Measurements from ENCODE around the gene STON1.

DNA sequence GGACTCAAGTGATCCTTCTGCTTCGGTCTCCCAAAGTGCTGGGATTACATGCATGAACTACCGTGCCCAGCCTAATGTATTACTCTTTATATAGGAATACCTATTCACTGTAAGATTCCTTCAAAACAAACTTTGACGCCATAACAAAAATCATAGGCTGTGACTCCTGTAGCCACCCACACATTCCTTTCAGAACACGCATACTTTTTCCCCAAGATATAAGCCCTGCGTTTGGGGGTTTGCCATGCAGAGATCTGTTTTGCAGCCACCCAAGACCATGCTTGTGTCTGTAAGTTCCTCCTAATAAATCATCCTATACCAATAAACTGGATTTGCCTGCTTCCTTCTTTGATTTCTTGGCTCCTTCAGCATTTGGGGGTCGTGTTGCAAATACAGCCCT lies 46.0 kb upstream of the STON1 start:
- TF ChIP-seq, protein P1, sequence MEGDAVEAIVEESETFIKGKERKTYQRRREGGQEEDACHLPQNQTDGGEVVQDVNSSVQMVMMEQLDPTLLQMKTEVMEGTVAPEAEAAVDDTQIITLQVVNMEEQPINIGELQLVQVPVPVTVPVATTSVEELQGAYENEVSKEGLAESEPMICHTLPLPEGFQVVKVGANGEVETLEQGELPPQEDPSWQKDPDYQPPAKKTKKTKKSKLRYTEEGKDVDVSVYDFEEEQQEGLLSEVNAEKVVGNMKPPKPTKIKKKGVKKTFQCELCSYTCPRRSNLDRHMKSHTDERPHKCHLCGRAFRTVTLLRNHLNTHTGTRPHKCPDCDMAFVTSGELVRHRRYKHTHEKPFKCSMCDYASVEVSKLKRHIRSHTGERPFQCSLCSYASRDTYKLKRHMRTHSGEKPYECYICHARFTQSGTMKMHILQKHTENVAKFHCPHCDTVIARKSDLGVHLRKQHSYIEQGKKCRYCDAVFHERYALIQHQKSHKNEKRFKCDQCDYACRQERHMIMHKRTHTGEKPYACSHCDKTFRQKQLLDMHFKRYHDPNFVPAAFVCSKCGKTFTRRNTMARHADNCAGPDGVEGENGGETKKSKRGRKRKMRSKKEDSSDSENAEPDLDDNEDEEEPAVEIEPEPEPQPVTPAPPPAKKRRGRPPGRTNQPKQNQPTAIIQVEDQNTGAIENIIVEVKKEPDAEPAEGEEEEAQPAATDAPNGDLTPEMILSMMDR (conservative IDR thresholded peaks at IDR 0.05 in 1 of 2, IDR thresholded peaks at IDR 0.05 in 1 of 2; ENCODE audit: extremely low read depth in 1 of 2, insufficient read depth in 1 of 2, low read depth in 1 of 2, low read length in 2 of 2): no peak
- no peak for TF ChIP-seq EZH2 (IDR thresholded peaks at IDR 0.05; ENCODE audit: borderline replicate concordance, low read length)

All from mammary epithelial cell (primary cell).